DMS 273 treated with DMSO at 0.1 percent for 48 hours (cell line): ENCODE measurements around the gene SEMA3F.

Experiments used
- DNase-seq: peaks from one replicate; lab custom pipeline; 2025; lab: John Stamatoyannopoulos, UW

SEMA3F gene

DNA sequence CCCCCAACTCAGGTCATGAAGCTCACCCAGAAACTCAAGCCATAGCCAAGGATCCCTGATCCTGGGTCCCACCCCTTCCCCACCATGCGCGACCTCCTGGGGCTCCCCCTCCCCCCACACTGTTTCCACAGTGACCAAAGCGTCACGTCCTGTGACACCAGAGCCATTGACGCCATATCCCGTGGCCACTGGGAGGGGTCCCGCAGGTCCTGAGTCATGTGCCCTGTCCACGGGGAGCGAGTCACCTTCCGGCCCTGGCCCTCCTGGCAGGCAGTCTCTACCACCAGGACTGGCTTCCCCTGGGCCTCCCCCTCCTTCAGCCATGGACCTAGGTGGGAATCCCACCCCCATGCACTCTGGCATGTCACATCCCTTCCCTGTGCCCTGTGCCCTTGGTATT lies 15.6 kb downstream of the SEMA3F start:
- DNase-seq = no peak

DNA sequence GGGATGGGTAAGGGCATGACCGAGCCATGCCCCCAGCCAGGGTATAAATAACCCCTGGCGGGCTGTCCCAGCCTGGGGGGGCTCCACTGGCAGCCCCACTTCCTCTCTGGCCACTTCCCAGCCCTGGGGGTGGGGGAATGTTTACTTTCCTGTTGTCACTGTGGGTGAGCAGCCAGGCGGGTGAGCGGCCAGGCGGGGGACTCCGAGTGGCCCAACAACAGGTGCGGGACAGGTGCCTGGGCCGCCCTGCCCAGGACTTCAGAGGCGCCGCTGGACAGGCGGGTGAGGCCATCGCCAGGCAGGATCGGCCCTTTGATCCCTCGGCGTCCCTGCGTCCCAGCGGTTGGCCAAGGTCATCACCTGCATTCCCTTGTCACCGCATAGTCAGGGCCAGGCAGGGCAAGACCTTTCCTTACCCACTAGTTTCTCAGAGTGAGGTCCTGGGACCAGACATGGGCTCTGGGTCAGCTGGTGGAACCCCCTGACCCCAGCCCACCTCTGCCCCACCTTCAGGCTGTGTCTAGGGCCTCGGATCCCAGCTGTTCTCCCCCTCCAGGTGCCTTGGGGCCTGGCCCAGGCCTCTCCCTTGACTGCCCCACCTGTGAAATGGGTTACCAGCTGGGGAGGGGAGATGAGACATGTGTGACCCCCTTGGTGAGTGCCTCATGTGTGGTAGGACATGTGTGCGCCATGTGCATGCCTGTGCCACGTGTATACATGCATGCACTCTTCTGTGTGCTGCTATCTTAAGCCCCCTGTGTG lies 16.6 kb downstream of the SEMA3F start:
- DNase-seq = no peak

DNA sequence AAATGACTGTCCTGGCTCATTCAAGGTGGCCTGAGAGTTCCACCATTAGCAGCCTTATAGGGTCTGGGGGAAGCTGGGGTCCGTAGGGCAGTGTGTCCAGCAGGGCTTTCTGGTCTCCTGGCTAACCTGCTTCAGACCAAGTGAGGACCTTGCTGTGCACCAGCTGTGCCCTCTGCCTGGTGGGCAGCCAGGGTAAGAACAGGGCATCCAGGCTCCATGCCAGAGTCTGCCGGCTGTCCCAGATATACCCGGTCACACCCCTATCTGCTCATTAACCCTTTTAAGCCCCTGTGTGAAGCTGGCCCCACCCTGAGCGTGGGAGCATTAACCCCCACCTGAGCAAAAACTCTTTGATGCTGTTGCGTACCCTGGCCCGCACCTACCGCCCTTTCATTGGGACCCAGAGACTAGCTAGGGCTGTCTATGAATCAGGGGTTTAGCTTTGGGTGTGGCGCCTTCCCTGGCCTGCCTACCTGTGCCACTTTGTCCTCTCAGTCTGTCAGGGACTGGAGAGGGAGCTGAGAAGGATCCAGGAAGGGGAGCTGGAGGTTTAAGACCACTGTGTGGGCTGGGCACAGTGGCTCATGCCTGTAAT lies 17.6 kb downstream of the SEMA3F start:
- DNase-seq = no peak

DNA sequence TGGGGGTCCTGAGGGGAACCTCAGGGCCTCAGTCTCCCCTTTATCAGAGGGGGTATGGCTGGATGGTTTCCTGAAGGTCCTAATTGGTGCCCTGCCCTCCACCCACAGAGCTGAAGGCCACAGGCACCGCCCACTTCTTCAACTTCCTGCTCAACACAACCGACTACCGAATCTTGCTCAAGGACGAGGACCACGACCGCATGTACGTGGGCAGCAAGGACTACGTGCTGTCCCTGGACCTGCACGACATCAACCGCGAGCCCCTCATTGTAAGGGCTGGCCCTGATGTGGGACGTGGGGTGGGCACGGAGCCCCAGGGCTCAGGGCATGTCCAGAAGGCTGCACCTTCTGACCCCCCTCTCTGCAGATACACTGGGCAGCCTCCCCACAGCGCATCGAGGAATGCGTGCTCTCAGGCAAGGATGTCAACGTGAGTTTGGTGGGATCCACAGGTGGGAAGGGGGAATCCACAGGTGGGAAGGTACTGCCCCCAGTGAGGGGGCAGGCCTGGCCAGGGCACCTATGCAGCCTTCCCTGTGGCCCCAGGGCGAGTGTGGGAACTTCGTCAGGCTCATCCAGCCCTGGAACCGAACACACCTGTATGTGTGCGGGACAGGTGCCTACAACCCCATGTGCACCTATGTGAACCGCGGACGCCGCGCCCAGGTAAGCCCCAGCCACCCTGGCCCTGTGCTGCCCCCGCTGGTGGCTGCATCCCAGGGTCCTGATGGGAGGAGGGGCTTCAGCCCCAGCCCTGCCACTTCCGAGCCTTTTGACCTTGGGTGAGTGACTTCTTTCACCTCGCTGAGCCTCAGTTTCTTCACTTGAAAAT lies 18.8 kb downstream of the SEMA3F start:
- DNase-seq = no peak

DNA sequence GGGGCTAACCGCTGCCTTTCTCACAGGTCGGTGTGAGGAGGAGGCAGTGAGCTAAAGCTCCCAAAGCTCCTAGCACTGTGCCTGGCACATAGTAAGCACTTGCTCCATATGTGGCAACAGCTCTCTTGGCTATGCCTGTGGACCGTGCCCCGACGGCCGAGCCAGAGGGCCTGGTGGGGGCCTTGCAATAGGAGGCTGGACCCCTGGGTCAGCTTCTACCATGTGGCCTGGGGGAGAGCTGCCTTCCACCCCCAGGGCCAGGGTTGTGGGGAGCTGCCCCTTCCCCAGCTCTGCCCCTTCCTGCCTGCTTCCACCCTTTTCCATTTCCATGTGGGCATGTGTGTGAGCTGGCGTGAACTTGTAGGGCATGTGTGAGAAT lies 19.4 kb downstream of the SEMA3F start:
- no peak for DNase-seq

DNA sequence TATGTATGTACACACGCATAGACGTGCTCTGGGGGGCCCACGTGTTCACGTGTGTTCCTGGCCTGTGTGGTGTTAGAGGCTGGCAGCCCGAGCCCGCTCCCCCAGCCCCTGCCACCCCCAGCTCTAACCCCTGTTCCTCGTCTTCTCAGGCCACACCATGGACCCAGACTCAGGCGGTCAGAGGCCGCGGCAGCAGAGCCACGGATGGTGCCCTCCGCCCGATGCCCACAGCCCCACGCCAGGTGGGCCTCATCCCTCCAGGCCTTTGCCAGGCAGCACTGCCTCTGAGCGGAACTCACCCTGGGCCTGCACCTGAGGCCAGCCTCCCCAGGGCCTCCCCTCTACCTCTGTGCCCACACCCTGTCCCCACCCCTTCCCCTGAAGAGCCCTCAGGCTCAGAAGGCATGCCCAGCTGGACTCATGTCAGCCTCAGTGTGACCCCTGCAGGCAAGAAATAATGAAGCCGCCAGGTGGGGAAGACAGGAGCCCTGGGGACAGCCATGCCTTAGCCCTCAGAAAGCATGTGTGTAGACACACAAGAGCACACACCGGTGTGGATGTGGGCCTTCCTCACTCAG lies 19.9 kb downstream of the SEMA3F start:
- no peak for DNase-seq

DNA sequence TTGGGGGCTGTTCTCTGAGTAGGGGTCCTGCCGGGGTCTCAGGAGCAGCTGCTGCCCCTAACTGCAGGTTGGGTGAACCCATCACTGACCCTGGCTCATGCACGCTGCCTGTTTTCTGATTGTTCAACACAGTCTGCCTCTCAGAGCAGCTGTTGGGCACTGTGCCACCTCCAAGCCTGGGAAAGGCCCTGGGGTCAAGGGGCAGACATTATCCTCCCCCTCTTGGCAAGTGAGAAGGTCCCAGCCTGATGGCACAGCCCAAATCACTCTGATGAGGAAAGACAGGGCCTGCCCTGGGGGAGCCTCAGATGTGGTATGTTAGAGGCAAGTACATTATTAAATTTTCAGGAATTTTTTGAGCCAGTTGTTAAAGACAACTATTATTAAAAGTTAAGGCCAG lies 22.2 kb downstream of the SEMA3F start:
- no peak for DNase-seq

DNA sequence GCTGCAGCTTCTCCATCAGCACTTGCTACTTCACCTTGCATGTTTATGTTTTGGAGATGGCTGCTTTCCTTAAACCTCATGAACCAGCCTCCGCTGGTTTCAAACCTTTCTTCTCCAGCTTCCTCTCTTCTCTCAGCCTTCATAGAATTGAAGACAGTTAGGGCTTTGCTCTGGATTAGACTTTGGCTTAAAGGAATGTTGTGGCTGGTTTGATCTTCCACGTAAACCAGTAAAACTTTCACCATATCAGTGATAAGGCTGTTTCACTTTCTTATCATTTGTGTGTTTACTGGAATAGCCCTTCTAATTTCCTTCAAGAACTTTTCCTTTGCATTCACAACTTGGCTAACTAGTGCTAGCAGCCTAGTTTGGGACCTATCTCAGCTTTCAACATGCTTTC lies 24.6 kb downstream of the SEMA3F start:
- no peak for DNase-seq

DNA sequence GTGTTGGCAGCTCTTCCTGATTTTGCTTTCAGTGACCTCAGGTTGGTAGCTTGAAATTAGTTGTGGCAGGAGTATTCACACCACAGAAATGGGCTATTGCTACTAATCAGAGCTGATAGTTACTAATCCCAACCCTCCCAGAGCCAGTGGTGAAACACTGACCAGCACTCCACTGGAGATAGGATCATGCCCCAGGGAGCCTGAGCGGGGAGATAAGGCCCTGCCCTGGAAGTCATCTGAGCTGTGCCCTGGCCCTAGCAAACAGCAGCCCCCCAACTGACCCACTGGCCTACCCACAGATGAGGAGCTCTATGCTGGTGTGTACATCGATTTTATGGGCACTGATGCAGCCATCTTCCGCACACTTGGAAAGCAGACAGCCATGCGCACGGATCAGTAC lies 26.9 kb downstream of the SEMA3F start:
- no peak for DNase-seq

DNA sequence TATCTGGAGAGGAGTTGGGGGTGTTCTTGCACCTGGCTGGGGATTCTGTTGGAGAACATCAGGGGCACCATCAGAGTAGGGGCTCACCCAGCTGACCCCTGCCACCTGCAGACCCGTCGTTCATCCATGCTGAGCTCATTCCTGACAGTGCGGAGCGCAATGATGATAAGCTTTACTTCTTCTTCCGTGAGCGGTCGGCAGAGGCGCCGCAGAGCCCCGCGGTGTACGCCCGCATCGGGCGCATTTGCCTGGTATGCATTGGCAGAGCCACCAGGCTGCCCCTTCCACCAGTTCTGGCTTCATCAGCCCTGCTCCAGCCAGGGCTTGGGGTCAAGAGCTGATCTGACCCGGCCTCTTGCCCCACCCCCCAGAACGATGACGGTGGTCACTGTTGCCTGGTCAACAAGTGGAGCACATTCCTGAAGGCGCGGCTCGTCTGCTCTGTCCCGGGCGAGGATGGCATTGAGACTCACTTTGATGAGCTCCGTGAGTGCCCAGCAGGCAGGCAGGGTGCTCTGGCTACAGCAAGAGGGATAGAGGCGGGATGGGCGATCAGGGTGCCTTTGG lies 27.5 kb downstream of the SEMA3F start:
- DNase-seq = no peak

DNA sequence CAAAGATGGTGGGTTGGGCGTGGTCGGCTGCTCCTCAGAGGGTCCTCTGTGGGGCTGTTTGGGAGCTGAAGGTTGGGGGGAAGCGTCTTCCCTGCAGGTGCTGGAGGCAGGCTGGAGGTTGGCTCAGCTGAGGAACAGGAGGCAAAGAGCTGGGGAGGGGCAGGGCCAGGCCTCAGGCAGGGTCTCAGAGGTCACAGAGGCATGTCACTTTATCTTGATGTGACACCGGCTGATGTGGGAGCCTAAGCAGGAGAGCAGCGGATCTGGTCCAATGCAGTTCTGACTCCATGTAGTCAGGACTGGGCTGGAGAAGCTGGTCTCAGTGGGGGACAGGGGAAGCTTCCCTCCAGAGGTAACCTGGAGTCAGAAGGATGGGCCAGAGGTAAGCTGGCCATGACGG lies 28.6 kb downstream of the SEMA3F start:
- DNase-seq = no peak

DNA sequence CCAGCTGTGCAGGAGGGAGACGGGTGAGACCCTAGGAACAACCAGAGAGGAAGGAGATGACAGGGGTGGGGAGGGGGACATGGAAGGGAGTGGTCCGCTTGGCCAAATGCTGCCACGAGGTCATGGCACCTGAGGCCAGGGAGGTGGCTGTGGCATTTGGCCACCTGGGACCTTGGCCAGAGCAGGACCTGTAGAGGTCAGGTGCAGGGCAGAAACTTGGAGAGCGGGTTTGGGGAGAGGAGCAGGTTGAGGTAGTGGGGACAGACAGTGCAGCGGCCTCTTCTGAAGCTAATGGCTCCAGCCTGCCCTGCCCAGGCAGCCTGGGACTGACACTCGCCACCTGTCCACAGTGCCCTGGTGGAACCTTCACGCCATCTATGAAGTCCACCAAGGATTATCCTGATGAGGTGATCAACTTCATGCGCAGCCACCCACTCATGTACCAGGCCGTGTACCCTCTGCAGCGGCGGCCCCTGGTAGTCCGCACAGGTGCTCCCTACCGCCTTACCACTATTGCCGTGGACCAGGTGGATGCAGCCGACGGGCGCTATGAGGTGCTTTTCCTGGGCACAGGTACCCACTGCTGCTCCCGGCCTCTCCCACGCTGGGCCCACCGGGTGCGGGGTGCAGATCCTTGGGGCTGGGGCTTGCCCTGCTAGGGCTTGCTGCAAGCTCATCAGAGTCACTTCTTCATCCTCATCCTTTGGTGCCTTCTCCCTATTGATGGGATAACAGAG lies 29.3 kb downstream of the SEMA3F start:
- no peak for DNase-seq

DNA sequence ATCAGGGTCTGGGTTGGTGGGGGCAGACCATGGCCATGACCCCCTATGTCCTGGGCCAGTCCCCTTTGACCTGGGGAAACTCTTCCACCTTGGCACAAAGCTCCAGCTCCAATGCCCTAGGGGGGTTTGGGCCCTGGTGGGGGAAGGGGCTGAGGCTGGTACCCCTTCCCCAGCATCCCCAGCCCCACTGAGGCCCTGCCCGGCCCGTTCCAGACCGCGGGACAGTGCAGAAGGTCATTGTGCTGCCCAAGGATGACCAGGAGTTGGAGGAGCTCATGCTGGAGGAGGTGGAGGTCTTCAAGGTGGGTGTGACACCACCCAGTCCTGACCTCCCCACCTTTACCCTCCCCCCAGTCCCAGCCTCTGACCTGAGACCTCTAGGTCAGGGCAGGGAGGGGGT lies 30.1 kb downstream of the SEMA3F start:
- no peak for DNase-seq

DNA sequence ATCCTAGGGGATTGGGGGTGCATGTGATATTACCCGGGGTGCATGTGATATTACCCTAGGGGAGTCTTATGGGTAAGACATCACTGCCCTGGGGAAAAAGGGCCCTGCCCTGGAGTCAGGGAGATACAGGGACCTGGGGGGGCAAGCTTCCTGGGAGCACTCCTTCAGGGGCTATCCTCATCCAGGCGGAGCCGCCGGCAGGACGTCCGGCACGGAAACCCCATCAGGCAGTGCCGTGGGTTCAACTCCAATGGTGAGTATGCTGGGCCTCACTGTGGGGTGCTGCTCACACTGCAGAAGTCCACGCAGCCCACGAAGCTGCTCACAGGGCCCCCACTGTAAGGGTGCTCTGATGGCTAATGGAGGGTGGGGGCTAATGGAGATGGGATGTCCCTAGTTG lies 31.0 kb downstream of the SEMA3F start:
- DNase-seq = no peak

DNA sequence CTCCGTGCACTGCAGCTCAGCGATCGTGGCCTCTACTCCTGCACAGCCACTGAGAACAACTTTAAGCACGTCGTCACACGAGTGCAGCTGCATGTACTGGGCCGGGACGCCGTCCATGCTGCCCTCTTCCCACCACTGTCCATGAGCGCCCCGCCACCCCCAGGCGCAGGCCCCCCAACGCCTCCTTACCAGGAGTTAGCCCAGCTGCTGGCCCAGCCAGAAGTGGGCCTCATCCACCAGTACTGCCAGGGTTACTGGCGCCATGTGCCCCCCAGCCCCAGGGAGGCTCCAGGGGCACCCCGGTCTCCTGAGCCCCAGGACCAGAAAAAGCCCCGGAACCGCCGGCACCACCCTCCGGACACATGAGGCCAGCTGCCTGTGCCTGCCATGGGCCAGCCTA lies 32.6 kb downstream of the SEMA3F start:
- no peak for DNase-seq

DNA sequence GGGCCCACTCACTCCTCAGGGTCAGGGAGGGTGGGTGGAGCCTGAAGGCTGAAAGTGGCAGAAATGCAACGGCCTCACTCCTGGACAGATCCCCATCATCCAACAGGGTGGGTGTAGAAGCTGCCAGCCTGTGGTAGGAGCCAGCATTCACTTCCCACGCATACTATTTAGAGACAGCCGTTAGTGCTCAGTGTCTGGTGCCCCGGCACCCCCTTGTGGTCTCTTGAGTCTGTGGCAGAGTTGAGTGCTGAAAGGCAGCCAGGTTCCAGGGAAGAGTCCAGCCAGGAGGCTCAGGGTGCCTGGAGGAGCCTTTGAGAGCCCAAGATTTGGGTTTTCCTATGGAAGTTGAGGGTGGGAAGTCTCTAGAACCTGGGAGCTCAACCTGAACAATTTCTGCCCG lies 34.1 kb downstream of the SEMA3F start:
- peak; percentile 32 for DNase-seq

DNA sequence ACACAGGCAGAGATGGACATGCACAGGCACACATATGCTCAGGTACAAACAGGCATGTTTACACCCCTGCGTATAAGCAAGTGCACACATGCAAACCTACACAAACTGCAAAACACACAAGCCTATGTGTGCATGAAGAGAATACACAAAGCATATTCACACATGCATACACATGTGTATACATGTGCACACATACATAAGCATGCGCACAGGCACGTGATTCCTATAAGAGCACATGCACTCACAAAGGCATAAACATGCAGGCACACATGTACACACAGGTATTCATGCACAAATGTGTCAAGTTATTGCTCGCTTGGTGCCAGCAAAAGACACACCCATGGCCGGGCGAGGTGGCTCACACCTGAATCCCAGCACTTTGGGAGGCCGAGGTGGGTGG lies 34.9 kb downstream of the SEMA3F start:
- no peak for DNase-seq

DNA sequence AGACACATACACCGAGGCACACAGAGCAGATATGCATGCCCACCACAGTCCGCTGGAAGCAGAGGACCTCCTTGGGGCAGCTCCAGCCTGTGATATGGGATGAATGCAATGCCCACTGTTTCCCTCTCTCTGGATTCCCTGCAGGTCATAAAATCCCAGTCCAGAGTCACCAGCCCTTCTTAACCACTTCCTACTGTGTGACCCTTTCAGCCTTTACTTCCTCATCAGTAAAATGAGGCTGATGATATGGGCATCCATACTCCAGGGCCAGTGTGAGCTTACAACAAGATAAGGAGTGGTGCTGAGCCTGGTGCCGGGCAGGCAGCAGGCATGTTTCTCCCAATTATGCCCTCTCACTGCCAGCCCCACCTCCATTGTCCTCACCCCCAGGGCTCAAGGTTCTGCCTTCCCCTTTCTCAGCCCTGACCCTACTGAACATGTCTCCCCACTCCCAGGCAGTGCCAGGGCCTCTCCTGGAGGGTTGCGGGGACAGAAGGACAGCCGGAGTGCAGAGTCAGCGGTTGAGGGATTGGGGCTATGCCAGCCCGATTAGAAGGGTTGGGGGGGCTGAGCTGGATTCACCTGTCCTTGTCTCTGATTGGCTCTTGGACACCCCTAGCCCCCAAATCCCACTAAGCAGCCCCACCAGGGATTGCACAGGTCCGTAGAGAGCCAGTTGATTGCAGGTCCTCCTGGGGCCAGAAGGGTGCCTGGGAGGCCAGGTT lies 36.0 kb downstream of the SEMA3F start, which contains the start of gene GNAT1:
TSS of gene GNAT1 (plus strand) at position 675 of the 725 bp plus-strand sequence. CDS start 116 bp downstream, outside the sequence.
- no peak for DNase-seq

DNA sequence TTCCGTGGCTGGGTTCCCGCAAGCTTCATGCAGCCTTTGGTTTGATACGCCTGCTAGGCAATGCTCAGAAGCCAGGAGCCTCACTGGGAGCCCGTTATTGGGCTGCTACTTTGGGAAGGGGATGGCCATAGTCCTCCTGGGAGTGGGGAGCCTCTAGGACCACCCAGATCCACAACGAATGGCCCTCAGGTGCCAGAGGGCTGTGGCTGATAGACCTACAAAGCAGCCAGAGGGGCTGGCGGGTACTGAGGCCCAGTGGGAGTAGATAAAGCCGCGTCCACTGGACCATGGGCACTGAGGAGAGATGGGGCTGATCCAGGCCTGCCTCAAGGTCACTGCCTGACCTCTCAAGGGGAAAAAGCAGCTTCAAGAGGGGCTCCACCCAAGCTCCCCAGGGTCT lies 37.0 kb downstream of the SEMA3F start:
- no peak for DNase-seq

DNA sequence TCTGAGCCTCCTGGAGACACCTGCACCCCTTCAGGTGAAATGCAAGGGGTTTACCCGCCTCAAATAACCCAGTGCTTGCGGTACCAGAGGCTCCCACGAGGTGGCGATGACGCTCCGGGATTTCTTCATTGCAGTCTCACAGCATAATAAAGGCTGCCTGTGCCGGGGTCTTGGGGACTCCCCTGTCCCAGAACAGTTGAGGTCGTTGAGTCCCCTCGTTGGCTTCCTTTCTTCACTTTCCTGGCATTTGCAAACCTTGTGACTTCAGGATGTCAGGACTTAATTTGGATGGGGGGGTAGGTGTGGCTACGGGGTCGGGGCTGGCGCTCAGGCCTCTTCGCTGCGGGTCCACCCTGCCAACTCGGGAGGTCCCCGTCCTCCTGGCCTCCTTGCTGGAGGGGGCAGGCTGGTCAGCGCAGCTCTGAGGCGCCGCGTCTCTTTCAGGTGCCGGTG lies 37.6 kb downstream of the SEMA3F start:
- no peak for DNase-seq

DNA sequence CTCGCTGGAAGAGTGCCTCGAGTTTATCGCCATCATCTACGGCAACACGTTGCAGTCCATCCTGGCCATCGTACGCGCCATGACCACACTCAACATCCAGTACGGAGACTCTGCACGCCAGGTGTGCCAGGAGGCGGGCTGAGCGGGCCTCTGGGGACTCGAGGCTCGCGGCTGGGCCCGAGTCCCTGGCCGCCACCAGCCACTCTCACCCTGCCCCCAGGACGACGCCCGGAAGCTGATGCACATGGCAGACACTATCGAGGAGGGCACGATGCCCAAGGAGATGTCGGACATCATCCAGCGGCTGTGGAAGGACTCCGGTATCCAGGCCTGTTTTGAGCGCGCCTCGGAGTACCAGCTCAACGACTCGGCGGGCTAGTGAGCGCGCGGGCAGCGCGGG lies 38.2 kb downstream of the SEMA3F start:
- no peak for DNase-seq
